ENCODE measurements around the gene MRPL12. TPM values are rescaled to one million over a fixed set of nuclear protein-coding genes. Genes with fewer than 3 reads are reported as not detected.

The MRPL12 gene
- total RNA-seq, 1 experiment from 2014 or later: 94.7 TPM

GRCh38 chr17:81659038-81659437 is 44.1 kb upstream of the MRPL12 start:
- H3K9me3 Mint-ChIP-seq (ENCODE audit: low read depth, unreplicated experiment): no peaks in the 10 kb centered on the region
- peak overlapping the region; percentile 50 for H3K4me3 Mint-ChIP-seq (ENCODE audit: low read depth, unreplicated experiment)
- H3K4me1 Mint-ChIP-seq (ENCODE audit: low read depth, unreplicated experiment): peaks cover 18% of the 10 kb centered on the region
- DNase-seq: no peak
- H3K36me3 Mint-ChIP-seq (ENCODE audit: insufficient read depth, unreplicated experiment): peaks cover 11% of the 10 kb centered on the region
- no TSS peak for BruUV-seq (replicated peaks)
- CTCF ChIA-PET: no interaction called here
- TF ChIP-seq CTCF (IDR thresholded peaks at IDR 0.05; ENCODE audit: unreplicated experiment): no peak
- intact Hi-C loops (cut with micrococcal nuclease; ENCODE audit: unreplicated experiment): no loop called here
- H3K27me3 Mint-ChIP-seq (ENCODE audit: unreplicated experiment): no peaks in the 10 kb centered on the region
- H3K27ac Mint-ChIP-seq (ENCODE audit: unreplicated experiment): no peak overlapping the region

- DNase-seq: no peak
- Mint-ChIP-seq H3K9me3 (ENCODE audit: low read depth, unreplicated experiment) (no peaks in the 10 kb centered on the region), H3K4me1 (ENCODE audit: low read depth, unreplicated experiment) (peaks cover 18% of the 10 kb centered on the region), H3K27ac (ENCODE audit: unreplicated experiment) (no peak overlapping the region), H3K36me3 (ENCODE audit: insufficient read depth, unreplicated experiment) (peaks cover 19% of the 10 kb centered on the region), H3K27me3 (ENCODE audit: unreplicated experiment) (no peaks in the 10 kb centered on the region), H3K4me3 (ENCODE audit: low read depth, unreplicated experiment) (no peak overlapping the region)
- CTCF ChIA-PET: interaction anchor here (0.5 kb wide), 1 partner anchor 79 kb away, joined by 3 read pairs; no protein-coding TSS in a partner anchor
- intact Hi-C loops (cut with micrococcal nuclease; ENCODE audit: unreplicated experiment): no loop called here
- TF ChIP-seq CTCF (IDR thresholded peaks at IDR 0.05; ENCODE audit: unreplicated experiment): no peak
- BruUV-seq (replicated peaks): no TSS peak
Observed at GRCh38 chr17:81660441-81660840, 42.7 kb upstream of the MRPL12 start.

GRCh38 chr17:81662002-81662401 is 41.2 kb upstream of the MRPL12 start:
- DNase-seq: no peak
- H3K27ac Mint-ChIP-seq (ENCODE audit: unreplicated experiment): no peak overlapping the region
- peaks cover 26% of the 10 kb centered on the region for H3K4me1 Mint-ChIP-seq (ENCODE audit: low read depth, unreplicated experiment)
- H3K4me3 Mint-ChIP-seq (ENCODE audit: low read depth, unreplicated experiment): no peak overlapping the region
- intact Hi-C loops (cut with micrococcal nuclease; ENCODE audit: unreplicated experiment): no loop called here
- H3K27me3 Mint-ChIP-seq (ENCODE audit: unreplicated experiment): no peaks in the 10 kb centered on the region
- CTCF ChIA-PET: no interaction called here
- H3K36me3 Mint-ChIP-seq (ENCODE audit: insufficient read depth, unreplicated experiment): peaks cover 34% of the 10 kb centered on the region
- BruUV-seq (replicated peaks): no TSS peak
- no peaks in the 10 kb centered on the region for H3K9me3 Mint-ChIP-seq (ENCODE audit: low read depth, unreplicated experiment)
- no peak for TF ChIP-seq CTCF (IDR thresholded peaks at IDR 0.05; ENCODE audit: unreplicated experiment)

GRCh38 chr17:81664051-81664470 is 39.1 kb upstream of the MRPL12 start:
- no TSS peak for BruUV-seq (replicated peaks)
- H3K4me1 Mint-ChIP-seq (ENCODE audit: low read depth, unreplicated experiment): peaks cover 37% of the 10 kb centered on the region
- no peak for DNase-seq
- no peak overlapping the region for H3K4me3 Mint-ChIP-seq (ENCODE audit: low read depth, unreplicated experiment)
- no peak overlapping the region for H3K27ac Mint-ChIP-seq (ENCODE audit: unreplicated experiment)
- peaks cover 54% of the 10 kb centered on the region for H3K36me3 Mint-ChIP-seq (ENCODE audit: insufficient read depth, unreplicated experiment)
- no peak for TF ChIP-seq CTCF (IDR thresholded peaks at IDR 0.05; ENCODE audit: unreplicated experiment)
- CTCF ChIA-PET: no interaction called here
- H3K27me3 Mint-ChIP-seq (ENCODE audit: unreplicated experiment): no peaks in the 10 kb centered on the region
- intact Hi-C loops (cut with micrococcal nuclease; ENCODE audit: unreplicated experiment): loop anchor here (2.0 kb wide), 1 partner anchor 27 kb away; the partner anchor contains the start of genes NPLOC4 and TSPAN10
- no peaks in the 10 kb centered on the region for H3K9me3 Mint-ChIP-seq (ENCODE audit: low read depth, unreplicated experiment)

Data from Calu3 (cell line).